Subcutaneous abdominal adipose tissue (tissue), 5 donors: ENCODE measurements around the gene SIPA1L3.

Experiments used
- H3K27ac ChIP-seq: one replicate; pipeline ENCODE4 v1.7.0; 2013; ENCODE audit warnings: low read depth, mild to moderate bottlenecking, inconsistent platforms, low read length, moderate library complexity
- H3K27me3 ChIP-seq, 5 donors: one replicate each; pipeline ENCODE4 v1.7.0; 2013; ENCODE audit warnings: low read length in 5 of 5, inconsistent platforms in 1 of 5; ENCODE audit not compliant: control insufficient read depth in 5 of 5, insufficient read depth in 4 of 5
- H3K36me3 ChIP-seq, 5 donors: one replicate each; pipeline ENCODE4 v1.7.0; 2013; ENCODE audit warnings: low read length in 5 of 5; ENCODE audit not compliant: control insufficient read depth in 5 of 5, insufficient read depth in 5 of 5
- H3K4me1 ChIP-seq, 5 donors: one replicate each; pipeline ENCODE4 v1.7.0; 2013; ENCODE audit warnings: low read length in 5 of 5, mild to moderate bottlenecking in 3 of 5, moderate library complexity in 1 of 5; ENCODE audit not compliant: control insufficient read depth in 5 of 5, insufficient read depth in 5 of 5
- H3K4me3 ChIP-seq, 5 donors: one replicate each; pipeline ENCODE4 v1.7.0; 2013; ENCODE audit warnings: low read length in 5 of 5, low read depth in 1 of 5
- H3K9ac ChIP-seq, 5 donors: one replicate each; pipeline ENCODE4 v1.7.0; 2013; ENCODE audit warnings: low read length in 5 of 5, mild to moderate bottlenecking in 4 of 5, moderate library complexity in 3 of 5
- H3K9me3 ChIP-seq, 5 donors: one replicate each; pipeline ENCODE4 v1.7.0; 2013; ENCODE audit warnings: low read length in 5 of 5; ENCODE audit not compliant: control insufficient read depth in 5 of 5
- donor health status: healthy.
- donor health status: healthy.
- donor health status: healthy.
- donor health status: healthy.
- donor health status: healthy.

The SIPA1L3 gene

GRCh38 chr19:38199340-38199739, 292.3 kb downstream of the SIPA1L3 start:
- no peak overlapping the region for H3K4me3 ChIP-seq
- H3K9me3 ChIP-seq: no peaks in the 10 kb centered on the region
- no peaks in the 10 kb centered on the region for H3K27me3 ChIP-seq
- no peak overlapping the region for H3K9ac ChIP-seq
- no peak overlapping the region for H3K27ac ChIP-seq
- no peaks in the 10 kb centered on the region for H3K4me1 ChIP-seq
- peaks cover 0 to 59% (median 40%) of the 10 kb centered on the region in 5 donors for H3K36me3 ChIP-seq

GRCh38 chr19:38201731-38202130, 294.7 kb downstream of the SIPA1L3 start:
- Histone ChIP-seq H3K4me1 (no peaks in the 10 kb centered on the region), H3K9ac (no peak overlapping the region), H3K36me3 (peaks cover 0 to 73% (median 52%) of the 10 kb centered on the region in 5 donors)

GRCh38 chr19:38202504-38202903, 295.5 kb downstream of the SIPA1L3 start:
- H3K27me3 ChIP-seq: peaks cover 0 to 2% (median 0%) of the 10 kb centered on the region in 5 donors
- H3K36me3 ChIP-seq: peaks cover 0 to 72% (median 52%) of the 10 kb centered on the region in 5 donors
- no peaks in the 10 kb centered on the region for H3K9me3 ChIP-seq
- H3K27ac ChIP-seq: no peak overlapping the region
- H3K9ac ChIP-seq: no peak overlapping the region
- H3K4me1 ChIP-seq: no peaks in the 10 kb centered on the region
- H3K4me3 ChIP-seq: no peak overlapping the region

More at GRCh38 chr19:38201731-38202130, 294.7 kb downstream of the SIPA1L3 start:
- peaks cover 0 to under 1% (median 0%) of the 10 kb centered on the region in 5 donors for H3K27me3 ChIP-seq
- H3K4me3 ChIP-seq: no peak overlapping the region
- no peaks in the 10 kb centered on the region for H3K9me3 ChIP-seq
- no peak overlapping the region for H3K27ac ChIP-seq

GRCh38 chr19:38203197-38203596, 296.2 kb downstream of the SIPA1L3 start:
- H3K36me3 ChIP-seq: peaks cover 0 to 67% (median 49%) of the 10 kb centered on the region in 5 donors
- no peak overlapping the region for H3K27ac ChIP-seq
- no peaks in the 10 kb centered on the region for H3K4me1 ChIP-seq
- no peaks in the 10 kb centered on the region for H3K9me3 ChIP-seq
- H3K9ac ChIP-seq: no peak overlapping the region
- peaks cover 0 to 2% (median 0%) of the 10 kb centered on the region in 5 donors for H3K27me3 ChIP-seq
- no peak overlapping the region for H3K4me3 ChIP-seq

- Histone ChIP-seq H3K36me3 (peaks cover 0 to 58% (median 42%) of the 10 kb centered on the region in 5 donors), H3K4me3 (no peak overlapping the region), H3K27ac (no peak overlapping the region), H3K9me3 (no peaks in the 10 kb centered on the region), H3K9ac (no peak overlapping the region), H3K27me3 (peaks cover 0 to 4% (median under 1%) of the 10 kb centered on the region in 5 donors), H3K4me1 (peaks cover 0 to 2% (median 0%) of the 10 kb centered on the region in 5 donors)
Observed at GRCh38 chr19:38204096-38204495, 297.1 kb downstream of the SIPA1L3 start.

- Histone ChIP-seq H3K36me3 (peaks cover 0 to 54% (median 40%) of the 10 kb centered on the region in 5 donors), H3K27me3 (peaks cover 2 to 10% (median 5%) of the 10 kb centered on the region in 5 donors), H3K4me1 (peaks cover 0 to 8% (median 6%) of the 10 kb centered on the region in 5 donors), H3K27ac (no peak overlapping the region), H3K9me3 (no peaks in the 10 kb centered on the region), H3K9ac (no peak overlapping the region), H3K4me3 (no peak overlapping the region)
Observed at GRCh38 chr19:38204728-38205127, 297.7 kb downstream of the SIPA1L3 start.

- Histone ChIP-seq H3K36me3 (peaks cover 0 to 50% (median 38%) of the 10 kb centered on the region in 5 donors), H3K9ac (no peak overlapping the region), H3K4me1 (peaks cover 0 to 20% (median 14%) of the 10 kb centered on the region in 5 donors), H3K27me3 (peaks cover 12 to 24% (median 18%) of the 10 kb centered on the region in 5 donors), H3K27ac (no peak overlapping the region), H3K4me3 (no peak overlapping the region), H3K9me3 (no peaks in the 10 kb centered on the region)
Observed at GRCh38 chr19:38206006-38206745, 299.2 kb downstream of the SIPA1L3 start.

- no peak overlapping the region for H3K9ac ChIP-seq
- no peak overlapping the region for H3K4me3 ChIP-seq
- H3K36me3 ChIP-seq: peaks cover 0 to 42% (median 31%) of the 10 kb centered on the region in 5 donors
- peaks cover 0 to 20% (median 14%) of the 10 kb centered on the region in 5 donors for H3K4me1 ChIP-seq
- H3K27ac ChIP-seq: no peak overlapping the region
- H3K27me3 ChIP-seq: peaks cover 12 to 29% (median 20%) of the 10 kb centered on the region in 5 donors
- H3K9me3 ChIP-seq: no peaks in the 10 kb centered on the region
Observed at GRCh38 chr19:38206928-38207327, 299.9 kb downstream of the SIPA1L3 start.

GRCh38 chr19:38207543-38207942, 300.5 kb downstream of the SIPA1L3 start:
- Histone ChIP-seq H3K27ac (no peak overlapping the region), H3K4me3 (no peak overlapping the region), H3K27me3 (peaks cover 12 to 29% (median 20%) of the 10 kb centered on the region in 5 donors), H3K4me1 (peaks cover 0 to 20% (median 14%) of the 10 kb centered on the region in 5 donors), H3K9me3 (no peaks in the 10 kb centered on the region), H3K9ac (no peak overlapping the region), H3K36me3 (peaks cover 0 to 38% (median 26%) of the 10 kb centered on the region in 5 donors)

- H3K36me3 ChIP-seq: peaks cover 0 to 28% (median 20%) of the 10 kb centered on the region in 5 donors
- no peak overlapping the region for H3K9ac ChIP-seq
- no peaks in the 10 kb centered on the region for H3K9me3 ChIP-seq
- no peak overlapping the region for H3K27ac ChIP-seq
- H3K4me3 ChIP-seq: no peak overlapping the region
- H3K27me3 ChIP-seq: peaks cover 12 to 34% (median 20%) of the 10 kb centered on the region in 5 donors
- H3K4me1 ChIP-seq: peaks cover 0 to 20% (median 14%) of the 10 kb centered on the region in 5 donors
Observed at GRCh38 chr19:38208571-38208970, 301.6 kb downstream of the SIPA1L3 start.
